Fibroblast of gingiva (primary cell): ENCODE data around the gene DOCK3.
"Not testable (repeated sequence)": the region's sequence is repeated elsewhere in the genome, so short reads cannot be mapped to it uniquely, and the experiment has no call there.

Source experiments
- DNase-seq: peaks from one replicate; pipeline ENCODE4 v3.0.0-alpha.2; 2011; ENCODE audit warnings: low read depth

DOCK3 gene

DNA sequence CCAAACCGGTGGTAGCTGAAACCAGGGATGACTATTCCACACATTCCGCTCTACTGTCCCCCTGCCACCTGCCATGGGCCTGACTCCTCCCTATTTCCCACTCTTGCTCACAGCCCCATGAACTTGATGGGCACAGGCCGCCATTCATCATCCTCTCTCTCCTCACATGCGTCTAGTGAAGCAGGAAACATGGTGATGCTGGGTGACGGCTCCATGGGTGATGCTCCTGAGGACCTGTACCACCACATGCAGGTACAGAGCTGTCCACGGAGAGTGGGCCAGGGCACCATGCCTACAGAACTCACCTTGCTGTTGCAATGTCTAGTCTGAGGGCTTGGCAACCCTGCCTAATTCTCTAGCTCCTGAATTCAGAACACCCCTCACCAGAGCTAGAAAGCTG, 687.0 kb downstream of the DOCK3 start:
- DNase-seq, result no peak

DNA sequence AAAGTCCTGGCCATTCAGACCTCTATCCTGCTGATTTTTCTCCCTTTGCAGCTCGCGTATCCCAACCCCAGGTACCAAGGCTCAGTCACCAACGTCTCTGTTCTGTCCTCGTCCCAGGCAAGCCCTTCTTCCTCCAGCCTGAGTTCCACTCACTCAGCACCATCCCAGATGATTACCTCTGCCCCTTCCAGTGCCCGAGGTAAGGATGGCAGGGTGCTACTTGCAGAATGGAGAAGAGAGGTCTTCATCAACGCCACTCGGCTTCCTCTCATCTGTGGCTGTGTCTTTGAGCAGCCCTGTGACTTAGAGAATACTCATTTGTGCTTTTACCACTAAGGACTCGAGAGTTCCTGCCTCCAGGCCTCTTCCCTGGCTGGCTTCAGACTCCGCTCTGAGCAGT, 687.7 kb downstream of the DOCK3 start:
- DNase-seq, result no peak

DNA sequence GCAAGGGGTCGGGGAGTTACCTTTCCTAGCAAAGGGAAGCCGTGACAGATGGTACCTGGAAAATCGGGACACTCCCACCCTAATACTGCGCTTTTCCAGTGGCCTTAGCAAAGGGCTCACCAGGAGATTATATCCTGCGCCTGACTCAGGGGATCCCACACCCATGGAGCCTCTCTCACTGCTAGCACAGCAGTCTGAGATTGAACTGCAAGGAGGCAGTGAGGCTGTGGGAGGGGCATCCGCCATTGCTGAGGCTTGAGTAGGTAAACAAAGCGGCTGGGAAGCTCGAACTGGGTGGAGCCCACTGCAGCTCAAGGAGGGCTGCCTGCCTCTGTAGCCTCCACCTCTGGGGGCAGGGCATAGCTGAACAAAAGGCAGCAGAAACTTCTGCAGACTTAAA, 693.5 kb downstream of the DOCK3 start:
- not testable (repeated sequence) for DNase-seq

DNA sequence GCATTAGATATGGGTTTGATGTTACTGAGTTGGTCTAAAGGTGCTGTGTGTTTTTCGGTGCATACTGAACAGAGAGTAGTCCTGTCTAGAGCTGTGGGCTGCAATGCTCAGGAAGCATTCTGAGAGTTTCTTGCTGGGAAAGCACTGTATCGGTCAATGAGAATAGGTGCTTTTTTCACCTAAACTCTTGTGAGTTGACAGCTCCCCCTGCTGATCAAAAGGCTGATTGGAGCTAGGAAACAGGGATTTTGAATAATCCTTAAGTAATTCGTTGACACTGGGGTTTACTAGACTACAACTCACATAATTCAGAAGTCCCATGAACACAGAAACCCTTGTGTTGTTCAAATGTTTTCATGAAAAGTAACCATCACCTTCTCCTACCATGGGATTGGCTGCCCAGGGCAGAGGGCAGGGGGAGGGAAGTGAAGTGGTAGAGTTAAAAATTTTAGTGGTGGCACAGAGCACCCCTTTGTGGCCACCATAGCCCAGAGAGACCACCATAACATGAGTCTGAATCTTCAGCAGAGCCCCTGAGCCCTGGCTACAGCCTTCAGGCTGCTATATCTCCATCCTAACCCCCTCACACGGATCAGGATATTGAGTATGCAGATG, 697.3 kb downstream of the DOCK3 start:
- peak; percentile 65 for DNase-seq

DNA sequence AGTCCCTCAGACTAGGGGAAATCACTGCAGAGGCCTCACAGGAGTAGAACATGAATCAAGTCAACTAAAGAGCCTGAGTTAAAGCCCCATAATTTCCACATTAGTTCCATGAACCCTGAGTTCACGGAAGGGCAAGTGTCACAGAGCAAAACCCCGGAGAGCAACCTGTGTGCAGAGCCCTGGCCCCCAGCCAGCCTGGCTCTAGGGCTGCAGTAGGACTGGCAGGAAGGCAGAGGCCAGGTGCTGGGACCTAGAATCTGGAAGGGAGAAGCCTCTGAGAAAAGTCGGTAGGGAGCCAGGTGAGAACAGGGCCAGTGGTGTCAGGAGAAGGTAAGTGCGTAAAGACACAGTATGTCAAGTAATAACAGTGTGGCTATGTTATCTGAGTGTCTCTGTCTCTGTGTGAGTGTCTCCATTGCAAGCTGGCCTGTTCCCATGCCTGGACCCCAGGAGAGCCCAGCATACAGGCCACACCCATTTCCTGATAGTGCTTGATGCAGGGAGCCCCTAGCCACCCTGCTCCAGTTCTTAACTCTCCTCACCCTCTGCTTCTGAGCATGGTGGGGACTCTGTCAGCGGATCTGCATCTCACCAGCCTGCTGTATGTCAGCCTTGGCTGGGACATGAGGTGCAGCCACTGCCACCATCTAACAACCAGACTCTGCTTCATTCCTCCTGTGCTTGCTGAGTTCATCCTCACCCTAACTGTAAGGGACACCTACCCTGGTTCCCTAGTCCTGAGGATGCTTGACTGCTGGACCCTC, 699.1 kb downstream of the DOCK3 start:
- DNase-seq, result no peak

DNA sequence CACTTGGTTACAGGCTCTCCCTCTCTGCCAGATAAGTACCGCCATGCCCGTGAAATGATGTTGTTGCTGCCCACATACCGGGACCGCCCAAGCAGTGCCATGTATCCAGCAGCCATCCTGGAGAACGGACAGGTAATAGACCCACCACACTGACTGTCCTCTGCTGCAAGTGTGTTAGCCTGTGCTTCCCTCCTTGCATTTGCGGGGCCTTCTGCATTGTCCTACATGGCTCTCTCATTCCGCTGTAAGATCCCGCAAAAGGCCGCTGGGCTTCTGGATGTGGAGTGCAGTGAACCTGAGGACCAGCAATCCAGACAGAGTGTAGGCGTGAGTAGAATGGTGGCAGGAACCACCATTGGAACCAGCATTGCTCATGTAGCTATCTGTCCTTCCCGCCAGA, 699.7 kb downstream of the DOCK3 start:
- no peak for DNase-seq

DNA sequence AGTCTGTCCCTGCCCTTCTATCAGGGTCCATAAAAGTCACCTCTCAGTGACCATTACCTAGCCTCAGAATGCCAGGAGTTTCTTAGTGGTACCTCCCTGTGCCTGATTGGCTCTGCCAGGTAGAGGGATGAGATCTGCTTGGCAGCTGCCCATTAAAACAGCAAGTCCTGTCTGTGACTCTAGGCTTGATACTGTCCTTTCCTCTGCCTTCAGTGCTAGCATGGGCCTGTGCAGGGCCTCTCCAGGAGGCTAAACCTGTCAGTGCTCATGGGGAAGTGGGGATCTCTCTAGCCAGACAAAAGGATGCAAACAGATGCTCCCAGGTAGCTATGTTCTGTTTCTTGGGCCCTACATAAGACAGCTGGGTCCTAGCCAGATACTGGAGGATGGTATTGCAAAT, 700.4 kb downstream of the DOCK3 start:
- DNase-seq, result no peak

DNA sequence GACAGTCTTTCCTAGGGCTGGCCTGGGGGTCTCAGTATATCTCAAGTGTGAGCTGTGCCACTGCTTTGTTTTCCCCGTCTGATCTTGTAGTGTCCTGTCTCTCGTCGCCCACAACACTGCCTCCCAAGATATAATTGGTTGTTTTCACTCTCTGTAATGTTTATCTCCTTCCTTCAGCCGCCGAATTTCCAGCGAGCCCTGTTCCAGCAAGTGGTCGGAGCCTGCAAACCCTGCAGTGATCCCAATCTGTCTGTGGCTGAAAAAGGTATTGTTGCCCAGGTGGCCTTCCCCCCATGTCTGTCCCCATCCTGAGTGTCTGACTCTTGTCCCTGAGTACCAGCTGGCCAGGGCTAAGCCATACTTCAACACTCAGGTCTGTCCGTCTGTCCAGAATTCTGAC, 700.8 kb downstream of the DOCK3 start:
- no peak for DNase-seq

DNA sequence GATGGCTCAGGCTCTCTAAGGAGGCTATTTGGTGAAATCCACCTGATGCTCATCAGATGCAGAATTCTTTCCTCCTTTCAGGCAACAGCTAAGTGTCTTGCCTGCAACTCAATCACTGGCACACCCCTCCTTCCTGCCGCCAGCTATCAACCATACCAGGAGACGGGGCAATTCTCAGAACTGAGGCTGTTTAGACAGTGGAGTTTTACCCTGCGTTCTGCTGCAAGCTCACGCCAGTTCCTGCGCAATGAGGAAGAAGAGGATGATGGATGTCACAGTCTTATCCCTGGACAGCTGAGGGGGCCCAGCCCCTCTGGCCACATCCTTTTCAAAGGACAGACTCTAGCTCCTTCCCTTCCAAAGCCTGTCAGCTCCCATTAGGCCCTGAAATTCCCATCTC, 703.3 kb downstream of the DOCK3 start:
- no peak for DNase-seq

DNA sequence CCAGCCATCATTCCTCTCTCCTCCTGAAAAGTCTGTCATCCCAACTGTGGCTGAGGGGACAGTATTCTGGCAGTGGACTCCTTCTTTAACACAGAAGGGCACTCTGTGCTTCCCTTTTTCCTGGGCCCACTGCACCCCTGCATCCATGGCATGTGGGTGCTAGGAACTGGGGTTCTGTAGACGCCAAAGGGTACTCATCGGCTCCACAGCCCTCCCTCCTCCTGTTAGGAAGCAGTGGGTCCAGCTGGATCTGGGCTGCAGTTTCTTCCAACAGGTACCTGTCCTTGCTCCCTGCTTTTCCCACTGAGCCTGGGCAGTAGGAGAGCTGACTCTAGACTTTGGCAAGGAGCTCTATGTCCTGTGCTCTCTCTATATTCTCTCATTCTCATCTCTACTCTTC, 704.0 kb downstream of the DOCK3 start:
- no peak for DNase-seq

DNA sequence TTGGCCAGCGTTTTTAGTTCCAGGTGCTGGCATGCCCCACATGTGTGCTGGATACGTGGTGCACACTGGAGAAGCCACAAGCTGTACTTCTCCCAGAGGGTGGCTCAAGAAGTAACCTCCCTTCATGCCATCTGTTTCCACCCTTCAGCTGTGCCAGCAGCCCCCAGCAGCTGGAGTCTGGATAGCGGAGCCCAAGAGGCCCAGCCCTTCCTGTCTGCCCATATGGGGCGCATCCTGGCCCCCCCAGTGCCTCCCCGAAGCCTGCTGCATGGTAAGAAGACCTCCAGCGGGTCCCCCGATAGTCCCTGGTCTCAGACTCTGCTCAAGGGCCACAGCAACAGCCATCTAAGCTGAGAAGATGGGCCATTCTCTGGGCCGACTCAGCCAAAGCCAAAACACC, 704.6 kb downstream of the DOCK3 start:
- DNase-seq, result no peak

DNA sequence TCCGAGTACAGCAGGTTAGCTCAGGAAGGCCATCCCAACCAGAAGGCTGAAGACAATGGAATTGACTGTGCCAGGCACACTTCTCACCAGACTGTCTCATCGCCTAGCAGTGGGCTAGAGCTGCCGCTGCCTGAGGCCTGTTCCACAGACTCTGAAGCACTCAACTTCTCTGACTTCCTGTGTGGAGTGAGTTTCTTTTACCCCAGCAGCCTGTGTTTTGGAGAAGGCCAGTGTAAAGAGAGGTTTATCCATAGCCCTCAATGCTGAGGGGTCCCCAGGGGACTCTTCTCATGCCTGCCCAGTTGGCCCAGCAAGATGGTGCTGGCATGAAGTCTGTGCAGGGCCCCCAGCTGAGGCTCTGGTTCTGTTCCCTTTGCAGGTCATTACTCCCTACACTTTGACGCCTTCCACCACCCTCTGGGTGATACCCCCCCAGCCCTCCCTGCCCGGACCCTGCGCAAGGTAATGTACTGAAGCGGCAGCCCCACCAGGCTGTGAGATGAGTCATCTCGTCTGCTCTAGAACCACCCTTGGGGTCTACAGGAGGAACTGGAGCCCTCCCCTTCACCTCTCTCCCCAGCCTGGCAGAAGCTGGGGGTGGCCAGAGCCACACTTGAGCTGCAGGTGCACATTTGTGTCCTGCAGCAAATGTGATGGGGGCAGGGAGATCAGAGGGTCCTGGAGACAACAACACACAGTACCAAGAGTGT, 705.2 kb downstream of the DOCK3 start:
- no peak for DNase-seq

DNA sequence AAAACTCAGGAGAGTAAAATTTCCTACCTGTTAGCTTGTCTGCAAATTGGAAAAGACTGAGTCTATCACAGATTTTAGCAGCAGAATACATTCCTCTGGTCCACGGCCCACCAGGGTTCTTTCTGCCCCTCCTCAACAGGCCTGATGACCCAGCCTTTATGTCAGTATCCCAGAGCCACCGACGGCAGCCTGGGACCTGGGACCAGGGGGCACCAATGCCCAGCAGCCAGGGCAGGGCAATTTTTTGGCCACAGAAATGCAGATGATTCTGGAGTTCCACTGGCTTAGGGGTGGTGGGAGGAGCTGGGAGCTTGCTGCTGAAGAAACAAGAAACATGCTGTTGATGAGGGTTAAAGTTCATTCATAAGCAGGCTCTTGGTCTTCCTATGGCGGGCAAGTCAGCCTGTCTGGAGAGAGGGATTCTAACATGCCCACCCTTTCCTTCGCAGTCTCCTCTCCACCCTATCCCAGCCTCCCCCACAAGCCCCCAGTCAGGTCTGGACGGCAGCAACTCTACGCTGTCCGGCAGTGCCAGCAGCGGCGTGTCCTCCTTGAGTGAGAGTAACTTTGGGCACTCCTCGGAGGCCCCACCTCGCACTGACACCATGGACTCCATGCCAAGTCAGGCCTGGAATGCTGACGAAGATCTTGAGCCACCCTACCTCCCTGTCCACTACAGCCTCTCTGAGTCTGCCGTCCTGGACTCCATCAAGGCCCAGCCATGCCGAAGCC, 706.0 kb downstream of the DOCK3 start:
- DNase-seq, result no peak

DNA sequence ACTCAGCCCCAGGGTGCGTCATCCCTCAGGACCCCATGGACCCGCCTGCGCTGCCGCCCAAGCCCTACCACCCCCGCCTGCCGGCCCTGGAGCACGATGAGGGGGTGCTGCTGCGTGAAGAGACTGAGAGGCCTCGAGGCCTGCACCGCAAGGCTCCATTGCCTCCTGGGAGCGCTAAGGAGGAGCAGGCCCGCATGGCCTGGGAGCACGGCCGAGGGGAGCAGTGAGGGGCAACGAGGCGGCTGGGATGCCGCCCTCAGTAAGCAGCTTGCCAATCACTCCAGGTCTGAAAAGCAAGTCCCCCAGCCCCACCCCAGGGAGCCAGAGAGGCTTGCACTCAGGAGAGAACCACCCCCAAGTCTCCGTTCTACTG, 706.6 kb downstream of the DOCK3 start:
- no peak for DNase-seq

DNA sequence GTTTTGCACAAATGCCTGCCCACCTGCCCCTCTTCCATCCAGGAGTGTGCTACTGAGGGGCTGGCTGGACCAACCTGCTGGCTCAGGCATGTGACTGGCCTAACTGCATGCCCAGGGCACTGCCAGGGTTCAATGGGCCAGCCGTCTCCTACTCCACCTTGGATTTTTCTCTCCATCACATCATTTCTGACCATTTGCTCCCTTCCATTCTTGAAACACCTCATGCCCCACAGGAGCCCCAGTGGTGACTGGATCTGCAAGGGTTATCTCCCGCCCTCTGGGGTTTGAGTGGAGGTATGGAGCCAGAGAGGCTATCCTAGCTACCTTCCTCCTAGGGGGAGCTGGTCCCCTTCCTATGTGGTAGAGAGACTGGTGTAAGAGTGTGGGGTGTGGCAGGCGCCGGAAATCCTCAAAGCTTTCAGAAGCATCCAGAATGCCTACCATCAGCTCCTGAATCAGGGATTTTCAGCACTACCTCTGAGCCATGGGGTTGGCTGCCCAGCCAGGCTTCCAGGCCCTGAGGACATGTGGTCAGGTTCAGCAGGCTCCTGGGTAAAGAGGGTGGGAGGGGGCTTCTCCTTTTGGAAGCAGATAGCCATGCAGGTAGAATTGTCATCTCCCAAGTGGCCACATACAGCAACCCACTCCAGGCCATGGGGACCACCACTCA, 707.5 kb downstream of the DOCK3 start:
- DNase-seq, result no peak

DNA sequence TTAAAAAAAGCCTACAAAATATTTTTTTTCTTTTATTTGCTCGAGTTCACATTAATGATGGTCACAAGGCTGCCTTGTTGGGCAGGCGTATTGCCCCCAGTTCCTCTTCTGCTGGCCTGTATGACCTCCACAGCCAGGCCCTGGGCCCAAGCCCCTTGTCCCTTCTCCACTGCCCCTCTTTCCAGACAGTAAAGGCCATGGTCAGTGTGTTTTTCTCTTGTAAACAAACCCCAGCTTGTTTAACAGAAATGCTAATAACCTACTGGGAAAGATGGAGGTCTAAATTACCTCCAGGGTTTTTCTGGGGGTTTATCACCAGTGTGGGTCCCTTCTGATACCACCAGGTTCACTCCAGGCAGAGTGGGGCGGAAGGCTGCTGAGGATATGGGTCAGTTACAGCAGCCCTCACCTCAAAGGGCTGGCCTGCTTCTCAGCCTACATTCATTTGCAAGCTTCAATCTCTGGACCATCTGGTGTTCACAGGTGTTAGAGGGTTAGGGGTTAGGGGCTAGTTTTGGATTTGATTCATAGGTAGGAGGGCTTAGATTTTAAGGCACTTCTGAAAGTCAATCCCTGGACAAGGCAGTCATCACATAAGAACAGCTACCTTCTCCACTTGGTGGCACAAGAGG, 708.3 kb downstream of the DOCK3 start:
- DNase-seq, result no peak

DNA sequence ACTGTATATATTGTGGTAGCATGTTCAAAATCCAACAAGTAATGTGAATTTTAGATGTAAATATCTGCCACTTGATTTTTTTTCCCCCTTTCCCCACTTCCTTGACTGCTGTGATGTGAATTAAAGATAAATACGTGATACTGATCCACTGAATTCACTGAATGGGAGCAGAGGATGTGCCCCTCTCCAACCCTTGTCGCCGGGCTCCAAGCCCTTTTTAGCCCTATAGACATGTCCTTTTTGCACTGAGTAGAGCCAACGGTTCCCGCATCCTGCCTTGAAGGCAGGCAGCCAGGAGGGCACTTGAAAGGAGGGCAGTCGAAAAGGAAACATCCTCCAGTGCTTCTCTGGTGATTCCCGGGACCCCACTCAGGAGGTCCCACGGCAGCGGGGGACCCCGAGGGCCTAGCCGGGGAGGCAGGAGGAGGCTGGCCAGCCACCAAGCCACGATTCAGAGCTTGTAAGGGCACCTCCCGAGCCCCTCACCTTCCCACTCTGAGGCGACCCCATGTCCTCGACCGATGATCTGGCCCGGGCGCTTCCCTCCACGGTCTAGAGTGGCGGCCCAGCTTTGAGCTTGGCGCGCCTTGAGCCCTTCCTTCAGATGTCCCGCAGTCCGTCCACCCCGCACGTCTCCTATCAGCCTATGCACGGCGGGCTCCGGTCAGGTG, 709.5 kb downstream of the DOCK3 start:
- no peak for DNase-seq

DNA sequence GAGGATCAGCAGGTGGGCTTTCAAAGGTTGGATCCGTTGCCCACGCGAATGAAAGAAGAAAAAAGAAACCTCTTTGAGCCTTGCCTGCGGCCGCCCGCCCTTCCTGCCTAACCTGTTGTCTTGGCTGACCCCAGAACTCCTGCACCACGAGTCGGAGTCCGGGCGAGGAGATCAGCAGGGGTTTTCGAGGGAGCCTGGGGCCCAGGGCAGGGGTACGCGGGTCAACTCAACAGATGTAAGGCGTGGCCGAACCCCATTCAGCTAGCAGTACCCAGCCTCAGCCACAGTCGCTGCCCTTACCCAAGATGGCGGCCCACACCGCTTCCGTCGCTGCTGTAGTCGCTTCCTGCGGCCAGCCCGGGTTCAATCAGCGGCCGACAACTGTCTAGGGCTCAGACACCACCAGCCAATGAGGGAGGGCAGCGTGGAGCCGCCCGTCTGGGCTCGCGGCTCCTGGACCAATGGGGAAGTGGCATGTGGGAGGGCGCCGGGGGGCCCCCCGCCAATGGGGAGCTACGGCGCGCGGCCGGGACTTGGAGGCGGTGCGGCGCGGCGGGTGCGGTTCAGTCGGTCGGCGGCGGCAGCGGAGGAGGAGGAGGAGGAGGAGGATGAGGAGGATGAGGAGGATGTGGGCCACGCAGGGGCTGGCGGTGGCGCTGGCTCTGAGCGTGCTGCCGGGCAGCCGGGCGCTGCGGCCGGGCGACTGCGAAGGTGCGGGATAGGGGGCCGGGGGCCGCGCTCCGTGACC, 710.2 kb downstream of the DOCK3 start, which contains the start of gene MANF:
Gene MANF, plus strand, starts transcription at position 566 of the 748 bp plus-strand sequence. Its CDS starts 52 bp downstream, at position 618.
- peak; percentile 98 for DNase-seq

DNA sequence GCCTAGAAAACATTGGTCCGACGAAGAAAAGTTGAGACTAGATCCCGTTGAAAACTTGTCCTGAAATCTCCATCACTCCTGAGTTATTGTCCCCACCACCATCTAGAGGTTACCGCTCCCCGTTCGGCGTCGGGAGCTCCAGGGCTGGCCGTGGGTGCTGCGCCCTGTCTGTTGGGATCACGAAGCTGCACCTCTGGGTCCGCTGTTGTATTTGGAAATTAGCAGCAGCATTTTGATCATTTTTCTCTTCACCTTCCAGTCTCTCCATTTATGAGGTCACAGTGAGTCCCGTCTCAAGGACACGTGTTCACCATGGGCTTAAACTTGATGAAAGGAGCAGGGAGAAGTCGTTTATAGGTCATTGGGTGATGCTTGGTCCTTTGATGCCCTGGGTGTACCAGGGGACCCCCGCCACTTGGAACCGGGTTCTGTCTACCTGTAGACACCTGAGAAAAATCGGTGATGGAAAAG, 710.9 kb downstream of the DOCK3 start:
- no peak for DNase-seq
